CD4-positive, alpha-beta T cell treated with Interleukin-17A for 4 hours (primary cell): ENCODE data around the gene POLR1A.
A peak's percentile ranks its signal among the peaks of the same experiment; 100 is the strongest.

Source experiments
- DNase-seq: peaks from one replicate; pipeline ENCODE4 v3.0.0-alpha.2; 2020; ENCODE audit warnings: mixed read lengths

Gene POLR1A

GRCh38 chr2:86105252-86105968, at the start of gene POLR1A:
Gene POLR1A (minus strand): TSS chr2:86105886. CDS start chr2:86105776, 110 bp downstream.
- DNase-seq = peak; percentile 82

GRCh38 chr2:86150502-86150901, 44.8 kb upstream of the POLR1A start:
- DNase-seq = no peak

GRCh38 chr2:86147793-86148192, 42.1 kb upstream of the POLR1A start:
- no peak for DNase-seq

GRCh38 chr2:86143926-86144685, 38.4 kb upstream of the POLR1A start:
- no peak for DNase-seq

- no peak for DNase-seq
Observed at GRCh38 chr2:86143307-86143706, 37.6 kb upstream of the POLR1A start.

GRCh38 chr2:86142436-86143257, 37.0 kb upstream of the POLR1A start:
- no peak for DNase-seq

- no peak for DNase-seq
Observed at GRCh38 chr2:86140969-86141392, 35.3 kb upstream of the POLR1A start.

GRCh38 chr2:86139981-86140380, 34.3 kb upstream of the POLR1A start:
- no peak for DNase-seq

GRCh38 chr2:86138736-86139625, 33.3 kb upstream of the POLR1A start:
- no peak for DNase-seq

- DNase-seq = no peak
Observed at GRCh38 chr2:86136141-86136540, 30.5 kb upstream of the POLR1A start.

- DNase-seq = no peak
Observed at GRCh38 chr2:86135653-86136052, 30.0 kb upstream of the POLR1A start.

GRCh38 chr2:86134709-86135108, 29.0 kb upstream of the POLR1A start:
- DNase-seq = no peak

- DNase-seq = no peak
Observed at GRCh38 chr2:86124683-86125082, 19.0 kb upstream of the POLR1A start.

- DNase-seq = no peak
Observed at GRCh38 chr2:86123328-86123925, 17.7 kb upstream of the POLR1A start.

GRCh38 chr2:86118130-86118529, 12.4 kb upstream of the POLR1A start:
- DNase-seq = no peak

- no peak for DNase-seq
Observed at GRCh38 chr2:86107031-86107430, 1.3 kb upstream of the POLR1A start.

- peak; percentile 93 for DNase-seq
Observed at GRCh38 chr2:86105969-86106945, 571 bp upstream of the POLR1A start, which contains the start of gene PTCD3. Gene PTCD3 (plus strand): TSS chr2:86106235. CDS start chr2:86106248, 13 bp downstream.

GRCh38 chr2:86102157-86102556, 3.5 kb downstream of the POLR1A start:
- no peak for DNase-seq

GRCh38 chr2:86097913-86098312, 7.8 kb downstream of the POLR1A start:
- DNase-seq = no peak

GRCh38 chr2:86097114-86097896, 8.4 kb downstream of the POLR1A start:
- DNase-seq = no peak
